Urinary bladder (tissue), 4 donors: ENCODE data around the gene MCCD1. TPM values are rescaled to one million over a fixed set of nuclear protein-coding genes. Genes with fewer than 3 reads are reported as not detected.
"Not testable (repeated sequence)": the region's sequence is repeated elsewhere in the genome, so short reads cannot be mapped to it uniquely, and the experiment has no call there.

Experiments
- DNase-seq: peaks from one replicate; pipeline ENCODE4 v3.0.0-alpha.2; 2015; ENCODE audit errors: extremely low spot score
- H3K27ac ChIP-seq: one replicate; pipeline ENCODE4 v1.5.1; 2013; ENCODE audit warnings: low read depth, mild to moderate bottlenecking, moderate library complexity
- H3K36me3 ChIP-seq: one replicate; pipeline ENCODE4 v1.6.1; 2013; ENCODE audit warnings: mild to moderate bottlenecking, moderate library complexity; ENCODE audit not compliant: insufficient read depth
- H3K4me1 ChIP-seq: one replicate; pipeline ENCODE4 v1.6.1; 2013; ENCODE audit warnings: mild to moderate bottlenecking, moderate library complexity; ENCODE audit not compliant: insufficient read depth
- H3K4me3 ChIP-seq: one replicate; pipeline ENCODE4 v1.5.1; 2013; ENCODE audit warnings: low read depth, low read length
- WGBS: extraction: QIAGEN DNeasy Blood & Tissue Kit; methylation state at CpG from one replicate; pipeline ENCODE4 v1.1.7; 2013; 5-methylcytosine and 5-hydroxymethylcytosine counted together
- polyA plus RNA-seq: library from polyadenylated mRNA; stranded (reverse); fragments of 200-250 nt; gene quantifications from one replicate; pipeline ENCODE4 v1.2.3, GENCODE V29; 2013
- total RNA-seq: library from RNA; depleted of rRNA; stranded (reverse); fragments of >200 nt; gene quantifications from one replicate; pipeline ENCODE4 v1.2.3, GENCODE V29; 2014
- donor health status: healthy with polysubstance abuse.
- donor health status: healthy.

The MCCD1 gene
- total and polyA plus RNA-seq, 2 donors: not detected

- Histone ChIP-seq H3K27ac (no peak overlapping the region), H3K4me3 (no peak overlapping the region), H3K36me3 (no peaks in the 10 kb centered on the region), H3K4me1 (no peaks in the 10 kb centered on the region)
- DNase-seq: no peak
- WGBS: 76% methylated on average over 2 of the region's 2 CpGs
Observed at GRCh38 chr6:31495580-31495979, 33.2 kb upstream of the MCCD1 start.

- not testable (repeated sequence) for H3K4me3 ChIP-seq, DNase-seq, H3K36me3 ChIP-seq, H3K27ac ChIP-seq, H3K4me1 ChIP-seq
- 63% methylated on average over 4 of the region's 4 CpGs for WGBS
Observed at GRCh38 chr6:31496826-31497225, 31.9 kb upstream of the MCCD1 start.

GRCh38 chr6:31497531-31498476, 31.0 kb upstream of the MCCD1 start, which contains the start of gene MICB:
Gene MICB, plus strand, starts transcription at chr6:31498145. Its CDS starts 49 bp downstream, at chr6:31498194.
- Histone ChIP-seq H3K36me3 (no peaks in the 10 kb centered on the region), H3K27ac (peak within 1 kb of the TSS; percentile 50), H3K4me3 (peak within 1 kb of the TSS; percentile 63), H3K4me1 (no peaks in the 10 kb centered on the region)
- no peak for DNase-seq
- 1% methylated on average over 64 of the region's 64 CpGs for WGBS

DNA sequence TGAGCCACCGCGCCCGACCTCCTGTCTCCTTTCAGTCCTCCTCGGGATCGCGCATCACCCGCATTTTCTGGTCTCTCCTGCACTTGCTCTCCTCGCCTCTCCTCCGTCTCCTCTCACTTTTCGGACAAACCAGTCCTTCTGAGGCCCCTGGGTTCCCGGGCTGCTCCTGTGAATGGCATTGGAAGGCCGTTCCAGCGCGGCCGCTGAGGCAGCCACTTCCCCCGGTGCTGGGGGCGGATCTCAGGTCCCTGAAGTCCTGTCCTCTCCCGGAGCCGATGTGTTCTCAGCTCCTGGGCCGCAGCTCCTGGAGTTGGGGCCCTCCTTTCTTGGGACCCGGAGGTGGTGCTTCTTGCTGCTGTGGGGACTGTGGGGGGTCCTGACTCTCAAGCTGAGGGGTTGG, 30.0 kb upstream of the MCCD1 start:
- 7% methylated on average over 21 of the region's 21 CpGs for WGBS
- H3K4me3 ChIP-seq: no peak overlapping the region

DNA sequence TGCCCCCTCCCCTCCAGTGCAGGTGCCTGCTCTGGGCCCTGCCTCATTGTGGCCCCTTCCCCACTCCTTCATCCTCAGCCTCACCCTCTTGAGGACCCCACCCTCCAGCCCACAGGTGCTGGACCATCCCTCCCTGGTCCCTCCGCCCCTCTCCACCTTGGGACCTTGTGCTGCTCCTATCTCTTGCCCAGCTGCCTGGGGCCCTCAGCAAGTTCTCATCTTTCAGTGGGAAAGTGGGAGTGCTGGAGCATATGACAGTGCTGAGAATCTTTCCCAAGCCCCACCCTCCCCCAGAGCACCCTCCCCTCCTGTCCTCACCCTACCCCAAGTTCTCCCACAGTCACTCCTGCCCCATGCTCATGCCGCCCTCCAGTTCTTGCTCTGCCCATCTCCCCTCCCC, 29.1 kb upstream of the MCCD1 start:
- not testable (repeated sequence) for DNase-seq, H3K4me3 ChIP-seq, H3K27ac ChIP-seq, H3K36me3 ChIP-seq, H3K4me1 ChIP-seq
- WGBS: 82% methylated on average over 1 of the region's 2 CpGs

More for the DNA sequence above, 30.0 kb upstream of the MCCD1 start:
- H3K4me1 ChIP-seq: no peaks in the 10 kb centered on the region
- no peaks in the 10 kb centered on the region for H3K36me3 ChIP-seq
- no peak overlapping the region for H3K27ac ChIP-seq
- no peak for DNase-seq

- H3K36me3 ChIP-seq: no peaks in the 10 kb centered on the region
- no peak for DNase-seq
- H3K4me1 ChIP-seq: no peaks in the 10 kb centered on the region
- H3K4me3 ChIP-seq: no peak overlapping the region
- no peak overlapping the region for H3K27ac ChIP-seq
Observed at GRCh38 chr6:31502586-31502985, 26.2 kb upstream of the MCCD1 start.

DNA sequence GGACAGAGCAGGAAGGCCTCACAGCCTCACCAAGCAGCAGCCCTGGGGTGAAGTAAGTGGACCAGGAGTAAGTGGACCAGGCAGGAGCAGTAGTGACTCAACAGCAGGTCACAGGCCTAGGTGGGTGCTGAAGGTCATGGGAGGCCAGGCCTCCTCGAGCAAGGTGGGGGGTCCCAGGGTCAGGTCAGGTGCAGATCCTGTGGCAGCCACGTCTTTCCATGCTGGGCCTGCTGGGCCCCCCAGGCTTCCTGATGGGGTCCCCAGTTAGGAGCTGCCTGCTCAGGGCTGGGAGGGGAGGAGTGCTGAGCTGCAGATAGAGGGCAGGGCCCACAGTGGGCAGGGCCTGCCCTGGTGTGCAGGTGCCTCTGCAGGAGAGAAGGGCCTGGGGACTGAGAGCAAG, 19.7 kb upstream of the MCCD1 start:
- H3K4me3 ChIP-seq, DNase-seq, H3K36me3 ChIP-seq, H3K27ac ChIP-seq, H3K4me1 ChIP-seq: not testable (repeated sequence)
- WGBS: 43% methylated on average over 2 of the region's 2 CpGs

DNA sequence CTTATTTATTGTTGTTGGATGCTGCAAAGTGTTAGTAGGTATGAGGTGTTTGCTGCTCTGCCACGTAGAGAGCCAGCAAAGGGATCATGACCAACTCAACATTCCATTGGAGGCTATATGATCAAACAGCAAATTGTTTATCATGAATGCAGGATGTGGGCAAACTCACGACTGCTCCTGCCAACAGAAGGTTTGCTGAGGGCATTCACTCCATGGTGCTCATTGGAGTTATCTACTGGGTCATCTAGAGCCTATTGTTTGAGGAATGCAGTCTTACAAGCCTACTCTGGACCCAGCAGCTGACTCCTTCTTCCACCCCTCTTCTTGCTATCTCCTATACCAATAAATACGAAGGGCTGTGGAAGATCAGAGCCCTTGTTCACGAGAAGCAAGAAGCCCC, 18.8 kb upstream of the MCCD1 start:
- DNase-seq: no peak
- H3K27ac ChIP-seq: no peak overlapping the region
- WGBS: 56% methylated on average over 4 of the region's 4 CpGs

GRCh38 chr6:31513456-31514165, 15.2 kb upstream of the MCCD1 start:
- no peak for DNase-seq
- Histone ChIP-seq H3K4me1 (no peaks in the 10 kb centered on the region), H3K4me3 (no peak overlapping the region), H3K27ac (no peak overlapping the region), H3K36me3 (no peaks in the 10 kb centered on the region)
- 63% methylated on average over 5 of the region's 5 CpGs for WGBS

More for the DNA sequence above, 18.8 kb upstream of the MCCD1 start:
- Histone ChIP-seq H3K36me3 (no peaks in the 10 kb centered on the region), H3K4me3 (no peak overlapping the region), H3K4me1 (no peaks in the 10 kb centered on the region)

DNA sequence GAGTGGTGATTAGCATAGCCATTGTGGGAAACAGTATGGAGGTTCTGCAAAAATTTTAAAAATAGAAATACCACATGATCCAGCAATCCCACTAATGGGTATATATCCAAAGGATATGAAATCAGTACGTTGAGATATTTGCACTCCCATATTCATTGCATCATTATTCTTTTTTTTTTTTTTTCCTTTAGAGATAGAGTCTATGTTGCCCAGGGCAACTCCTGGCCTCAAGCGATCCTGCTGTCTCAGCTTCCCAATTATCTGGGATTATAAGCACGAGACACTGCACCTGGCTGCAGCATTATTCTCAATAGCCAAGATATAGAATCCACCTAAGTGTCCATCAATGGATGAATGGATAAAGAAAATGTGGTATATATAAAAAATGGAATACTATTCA, 6.9 kb upstream of the MCCD1 start:
- 74% methylated on average over 3 of the region's 3 CpGs for WGBS
- no peak overlapping the region for H3K4me3 ChIP-seq
- no peak overlapping the region for H3K27ac ChIP-seq
- no peaks in the 10 kb centered on the region for H3K4me1 ChIP-seq
- H3K36me3 ChIP-seq: no peaks in the 10 kb centered on the region
- no peak for DNase-seq

GRCh38 chr6:31525553-31525931, 3.2 kb upstream of the MCCD1 start:
- Histone ChIP-seq H3K27ac (no peak overlapping the region), H3K4me1 (no peaks in the 10 kb centered on the region), H3K4me3 (no peak overlapping the region), H3K36me3 (no peaks in the 10 kb centered on the region)
- 67% methylated on average over 8 of the region's 8 CpGs for WGBS
- DNase-seq: no peak

DNA sequence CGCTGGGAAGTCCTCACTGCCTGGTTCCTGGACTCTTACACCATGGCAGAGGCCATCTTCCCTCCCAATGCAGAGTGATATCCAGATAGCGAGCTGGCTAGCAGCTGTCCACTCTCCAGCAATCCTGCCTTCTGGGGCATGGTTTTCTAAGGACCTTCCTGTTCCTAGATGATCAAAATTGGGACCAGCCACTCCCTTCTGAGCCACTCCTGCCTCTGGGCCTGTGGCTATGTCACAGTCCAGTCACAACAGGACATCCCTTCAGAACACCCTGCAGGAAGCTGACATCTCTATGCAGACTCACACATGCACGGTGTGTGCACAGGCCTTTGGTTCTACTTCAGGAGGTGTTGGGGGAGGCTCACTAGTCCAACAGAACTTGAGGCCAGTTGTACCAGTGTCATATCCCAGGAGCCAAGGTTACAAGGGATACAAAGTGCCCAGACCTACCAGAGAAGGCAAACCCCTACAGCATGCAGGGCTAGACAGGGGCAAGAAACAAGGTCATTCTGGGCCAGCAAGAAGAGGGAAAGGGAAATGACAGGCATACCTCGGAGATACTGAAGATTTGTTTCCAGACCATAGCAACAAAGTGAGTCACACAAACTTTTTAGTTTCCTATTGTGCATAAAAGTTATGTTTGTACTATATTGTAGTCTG, 2.7 kb upstream of the MCCD1 start:
- no peak for DNase-seq
- H3K27ac ChIP-seq: no peak overlapping the region
- 68% methylated on average over 4 of the region's 4 CpGs for WGBS
- H3K36me3 ChIP-seq: no peaks in the 10 kb centered on the region
- H3K4me1 ChIP-seq: no peaks in the 10 kb centered on the region
- H3K4me3 ChIP-seq: no peak overlapping the region

GRCh38 chr6:31528307-31528777, 420 bp upstream of the MCCD1 start:
- Histone ChIP-seq H3K4me1 (no peaks in the 10 kb centered on the region), H3K36me3 (no peaks in the 10 kb centered on the region), H3K27ac (no peak overlapping the region), H3K4me3 (no peak overlapping the region)
- DNase-seq: no peak
- 74% methylated on average over 4 of the region's 4 CpGs for whole genome bisulfite sequencing
